NCI-H446 (cell line): ENCODE measurements around the gene MAML2.
"Not testable (repeated sequence)": the region's sequence is repeated elsewhere in the genome, so short reads cannot be mapped to it uniquely, and the experiment has no call there.

ENCODE experiments used
- DNase-seq, 2 experiments: peaks; one replicate each; lab custom pipeline; 2025; lab: John Stamatoyannopoulos, UW

MAML2 gene

GRCh38 chr11:96292291-96293010 is 50.5 kb downstream of the MAML2 start:
- no peak for DNase-seq

DNA sequence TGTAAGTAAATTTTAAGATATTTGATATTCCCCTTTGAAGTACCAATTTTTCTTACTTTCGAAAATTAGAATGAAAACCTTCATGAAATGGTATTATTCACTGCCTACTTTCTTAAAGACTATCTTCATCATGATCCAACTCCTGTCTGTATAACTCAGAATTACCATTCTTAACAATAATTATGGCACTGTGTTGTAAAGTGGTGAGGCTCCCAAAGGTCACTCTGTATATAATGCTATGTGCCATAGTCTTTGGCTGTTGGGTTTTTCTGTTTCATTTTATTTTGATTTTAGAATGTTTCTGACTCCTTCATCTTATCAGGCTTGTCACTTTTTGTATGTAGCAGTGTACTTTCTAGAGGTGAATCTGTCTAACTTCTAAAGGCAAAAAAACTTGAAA is 52.4 kb downstream of the MAML2 start:
- no peak for DNase-seq

GRCh38 chr11:96290031-96290430 is 53.0 kb downstream of the MAML2 start:
- no peak for DNase-seq

DNA sequence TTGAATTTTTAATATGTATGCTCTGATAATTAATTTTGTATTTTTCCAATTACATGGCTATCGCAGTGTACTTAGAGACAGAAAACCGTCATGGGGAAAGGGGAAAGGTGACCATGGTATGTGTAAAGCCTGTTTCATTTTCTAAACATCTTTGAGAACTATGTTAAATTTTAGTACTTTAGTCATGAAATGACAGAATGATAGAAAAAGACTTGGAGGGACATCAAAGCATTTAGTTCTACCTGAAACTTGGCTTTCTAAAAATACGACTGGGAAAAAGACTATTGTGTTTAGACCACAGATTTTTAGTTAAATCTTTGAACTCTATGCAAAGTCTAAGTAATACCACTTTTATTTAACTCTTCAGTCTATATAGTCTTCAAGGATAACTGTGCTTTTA is 54.1 kb downstream of the MAML2 start:
- DNase-seq: no peak

- DNase-seq: no peak
These were observed 55.1 kb downstream of the MAML2 start for GRCh38 chr11:96287822-96288439.

DNA sequence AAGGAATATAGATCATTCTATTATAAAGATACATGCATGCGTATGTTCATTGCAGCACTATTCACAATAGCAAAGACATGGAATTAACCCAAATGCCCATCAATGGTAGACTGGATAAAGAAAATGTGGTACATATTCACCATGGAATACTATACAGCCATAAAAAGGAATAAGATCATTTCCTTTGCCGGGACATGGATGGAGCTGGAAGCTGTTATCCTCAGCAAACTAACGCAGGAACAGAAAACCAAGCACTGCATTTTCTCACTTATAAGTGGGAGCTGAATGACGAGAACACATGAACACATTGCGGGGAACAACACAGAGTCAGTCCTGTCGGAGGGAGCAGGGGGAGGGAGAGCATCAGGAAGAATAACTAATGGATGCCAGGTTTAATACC is 57.0 kb downstream of the MAML2 start:
- DNase-seq: not testable (repeated sequence)

DNA sequence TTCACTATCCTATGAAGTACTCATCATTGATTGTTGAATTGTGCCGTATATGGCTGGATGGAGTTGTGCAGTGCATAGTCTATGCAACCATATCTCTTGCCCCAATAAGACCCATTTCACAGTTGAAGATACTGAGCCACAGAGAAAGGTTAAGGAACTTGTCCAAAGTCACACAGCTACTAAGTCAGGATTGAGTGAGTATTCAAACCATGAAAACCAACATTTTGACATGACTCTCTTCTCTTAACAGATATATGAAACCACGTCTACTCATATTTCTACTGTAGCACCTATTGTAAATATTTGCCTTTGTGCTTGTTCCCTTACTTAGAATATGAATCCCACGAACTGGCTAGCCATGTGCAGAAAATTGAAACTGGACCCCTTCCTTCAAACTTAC is 58.1 kb downstream of the MAML2 start:
- DNase-seq: no peak

- no peak for DNase-seq
These were observed 58.6 kb downstream of the MAML2 start for GRCh38 chr11:96284401-96284800.

GRCh38 chr11:96282625-96283220 is 60.3 kb downstream of the MAML2 start:
- no peak for DNase-seq

DNA sequence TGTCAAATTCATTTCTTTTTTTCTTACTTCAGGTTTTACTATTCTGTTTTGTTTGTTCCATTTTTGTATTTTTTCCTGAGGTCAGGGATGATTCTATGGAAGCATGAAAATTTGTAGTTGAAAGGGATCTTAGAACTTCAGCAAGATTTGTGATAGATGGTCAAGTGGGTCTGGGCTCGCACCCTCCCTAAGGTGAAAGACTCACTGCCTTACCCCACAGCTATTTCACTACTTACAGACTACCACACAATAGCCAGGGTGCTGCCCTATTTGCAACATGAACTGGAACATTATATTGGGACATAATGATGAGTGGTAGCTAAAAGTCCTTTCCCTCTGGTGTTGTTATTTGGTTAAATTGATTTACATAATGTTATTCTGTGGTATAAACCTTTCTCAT is 62.6 kb downstream of the MAML2 start:
- no peak for DNase-seq

DNA sequence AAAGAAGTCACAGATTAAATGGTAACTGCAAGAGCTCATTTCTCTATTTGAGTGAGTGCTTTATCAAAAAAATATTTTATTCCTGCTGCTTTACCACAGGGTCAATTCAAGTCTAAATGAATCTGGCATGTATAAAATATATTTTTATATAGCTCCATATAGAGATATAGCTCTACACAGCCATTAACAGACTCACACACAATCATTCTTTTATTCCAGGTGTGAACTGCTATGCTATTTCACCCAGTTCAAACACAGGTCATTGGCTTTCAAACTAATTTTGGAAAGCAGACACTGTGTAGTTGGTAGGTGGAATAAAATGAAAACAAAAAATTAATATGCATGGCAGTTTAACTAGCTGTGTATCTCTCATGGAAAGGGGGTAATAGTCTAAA is 63.1 kb downstream of the MAML2 start:
- DNase-seq: no peak

DNA sequence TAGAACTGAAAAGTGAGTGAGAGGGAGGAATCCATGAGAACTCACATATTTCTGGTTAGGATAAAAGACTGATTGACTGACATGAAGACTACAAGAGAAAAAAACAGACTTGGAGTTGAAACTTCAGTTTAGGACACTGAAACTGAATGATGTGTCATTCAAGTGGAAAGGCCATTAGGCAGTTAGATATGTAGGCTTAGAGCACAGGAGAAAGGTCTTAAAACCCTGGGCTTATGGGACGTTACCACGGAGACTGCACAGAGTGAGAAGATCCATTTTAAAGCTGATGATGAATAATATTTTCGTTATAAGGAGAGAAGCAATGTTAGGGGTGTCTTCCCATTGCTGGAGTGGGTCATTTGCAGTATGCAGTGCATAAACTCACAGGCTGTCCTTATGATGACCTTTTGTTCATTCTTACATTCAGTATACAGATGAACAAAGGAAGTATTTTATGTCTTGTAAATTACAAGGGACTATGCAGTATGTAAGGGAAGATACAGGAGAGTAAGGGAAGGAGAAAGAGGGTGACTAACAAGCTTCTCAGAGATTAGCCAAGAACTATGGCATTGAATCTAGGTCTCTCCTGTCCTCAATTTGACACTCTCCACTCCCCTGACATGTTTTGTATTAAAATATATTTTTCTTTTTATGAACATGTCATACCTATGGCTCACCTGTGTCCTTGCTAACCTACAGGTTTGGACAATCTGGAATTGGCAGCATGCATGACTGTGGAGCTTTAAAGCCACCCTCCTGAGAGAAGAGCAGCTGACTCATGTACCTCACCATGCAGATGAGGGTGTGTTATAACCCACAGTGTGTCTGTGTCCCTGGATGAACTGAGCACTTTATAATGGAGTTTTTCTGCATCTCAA is 63.7 kb downstream of the MAML2 start:
- no peak for DNase-seq

GRCh38 chr11:96278039-96278897 is 64.7 kb downstream of the MAML2 start:
- DNase-seq: peak in 1 of 2 experiments; percentile 16

DNA sequence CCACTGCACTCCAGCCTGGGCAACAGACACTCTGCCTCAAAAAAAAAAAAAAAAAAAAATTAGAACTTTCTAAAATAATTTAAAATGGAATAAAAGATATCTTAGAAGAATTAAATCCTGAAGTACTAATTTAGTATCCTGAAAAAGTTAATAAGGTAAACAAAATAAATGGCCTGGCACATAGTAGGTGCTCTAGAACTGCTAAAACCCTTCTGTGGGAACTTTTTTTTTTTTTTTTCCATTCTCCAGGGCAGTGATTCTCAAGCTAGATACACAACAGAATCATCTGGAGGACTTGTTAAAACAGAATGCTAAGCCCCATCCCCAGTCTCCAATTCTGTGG is 65.3 kb downstream of the MAML2 start:
- no peak for DNase-seq

DNA sequence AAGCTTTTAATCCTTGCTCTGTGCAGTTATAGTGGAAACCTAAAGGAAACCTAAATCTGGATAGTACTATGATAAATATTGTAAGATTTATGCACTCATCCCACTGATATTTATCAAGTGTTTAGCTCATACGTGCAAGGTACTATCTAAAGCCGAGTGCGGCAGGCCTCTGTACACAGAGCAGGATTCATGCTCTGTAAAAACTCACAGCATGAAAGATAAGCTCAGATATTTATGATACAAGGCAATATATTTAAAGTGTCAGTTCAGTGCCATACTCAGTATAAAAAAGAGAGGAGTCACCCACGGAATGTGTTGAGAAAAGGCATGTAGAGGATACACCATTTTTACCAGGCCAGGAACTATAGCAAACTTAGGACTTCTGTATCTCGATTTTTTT is 66.2 kb downstream of the MAML2 start:
- no peak for DNase-seq

DNA sequence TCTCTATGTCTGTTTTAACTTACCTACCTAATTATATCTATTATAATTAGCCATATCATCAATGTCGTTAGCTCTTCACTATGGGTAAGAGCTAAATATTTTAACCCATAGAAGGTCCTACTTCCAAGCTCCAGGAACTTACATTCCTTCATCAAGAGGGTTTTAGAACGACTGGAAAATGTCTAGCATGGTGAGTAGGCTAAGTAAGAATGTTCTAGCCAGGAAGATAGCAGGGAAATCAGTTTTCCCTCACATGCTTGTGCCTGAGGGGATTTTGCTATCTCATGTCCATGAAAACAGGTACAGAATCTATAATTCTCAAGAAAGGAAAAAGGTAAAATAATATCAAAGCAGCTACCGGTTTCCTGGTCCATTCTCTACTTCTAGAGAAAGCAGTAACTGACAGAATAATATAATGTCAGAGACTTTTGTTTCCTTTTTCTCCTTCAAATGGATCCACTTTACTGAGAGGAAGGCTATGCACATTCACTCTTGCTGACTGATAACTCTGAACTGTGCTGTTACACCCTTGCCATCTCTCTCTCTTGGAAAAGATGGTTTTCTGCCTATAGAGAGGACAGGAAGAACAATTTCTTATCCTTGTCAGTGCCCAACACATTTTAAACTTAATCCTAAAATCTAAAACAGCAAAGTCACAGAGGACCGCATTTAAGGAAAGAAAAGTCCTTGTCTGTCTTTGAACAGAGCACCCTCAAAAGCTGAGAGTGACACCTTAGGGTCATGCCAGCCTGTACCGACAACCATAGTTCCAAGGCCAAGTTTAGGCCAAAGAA is 67.0 kb downstream of the MAML2 start:
- DNase-seq: no peak

- no peak for DNase-seq
These were observed 69.5 kb downstream of the MAML2 start for GRCh38 chr11:96273507-96273906.

DNA sequence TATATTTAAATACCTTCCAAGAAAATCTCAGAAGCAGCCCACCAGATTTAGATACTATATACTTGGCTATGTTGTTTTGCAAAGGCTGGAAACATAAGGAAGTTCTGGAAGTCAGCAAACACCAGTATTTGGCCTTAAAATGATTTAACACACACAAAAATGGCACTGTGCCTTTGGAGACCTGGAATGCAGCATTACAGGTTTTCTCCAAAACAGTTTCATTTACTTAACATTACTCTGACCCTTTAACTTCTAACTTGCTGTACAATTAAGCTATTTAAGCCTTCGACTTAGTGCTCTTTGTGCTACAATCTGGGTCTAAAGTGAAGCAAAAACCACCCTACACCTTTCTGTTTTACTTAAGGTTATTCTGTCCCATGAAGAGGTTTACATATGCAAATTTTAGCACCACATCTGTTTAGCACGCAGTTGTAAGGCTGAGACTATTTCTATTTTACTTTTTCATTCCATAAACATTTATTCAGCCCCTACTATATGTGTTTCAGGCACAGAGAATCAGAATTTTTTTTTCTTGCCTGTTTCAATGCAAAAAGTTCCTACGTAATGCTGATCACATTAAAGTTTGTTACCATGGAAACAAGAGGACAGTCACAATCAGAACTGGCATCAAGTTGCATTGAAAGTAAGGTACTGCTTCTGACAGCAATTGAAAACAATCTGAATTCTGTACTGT is 70.3 kb downstream of the MAML2 start:
- no peak for DNase-seq

DNA sequence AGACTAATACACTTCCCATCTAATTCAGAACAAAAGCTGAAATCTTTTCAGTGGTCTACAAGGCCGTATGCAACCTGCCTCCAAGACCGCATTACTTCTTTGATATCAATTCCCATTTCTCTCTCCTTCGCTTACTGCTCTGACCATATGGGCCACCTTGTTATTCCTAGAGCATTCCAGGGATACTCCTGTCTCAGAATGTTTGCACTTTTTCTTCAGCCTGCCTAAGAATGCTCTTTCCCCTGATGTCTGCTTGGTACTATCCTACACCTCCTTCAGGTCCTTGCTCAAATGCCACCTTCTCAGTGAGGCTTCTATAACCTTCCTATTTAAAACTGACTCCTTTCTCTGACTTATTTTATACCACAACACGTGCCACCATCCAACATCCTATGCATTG is 71.2 kb downstream of the MAML2 start:
- no peak for DNase-seq

GRCh38 chr11:96271352-96271751 is 71.6 kb downstream of the MAML2 start:
- not testable (repeated sequence) for DNase-seq
